Measurements from ENCODE around the gene PGM2. TPM values are rescaled to one million over a fixed set of nuclear protein-coding genes. Genes with fewer than 3 reads are reported as not detected.

PGM2 gene
- total and polyA plus RNA-seq, 10 of the 15 experiments (the other 5 are each of a cell fraction or from before 2014, with no cell fraction given) = 11.9 to 41.7 (median 37.1) TPM

DNA sequence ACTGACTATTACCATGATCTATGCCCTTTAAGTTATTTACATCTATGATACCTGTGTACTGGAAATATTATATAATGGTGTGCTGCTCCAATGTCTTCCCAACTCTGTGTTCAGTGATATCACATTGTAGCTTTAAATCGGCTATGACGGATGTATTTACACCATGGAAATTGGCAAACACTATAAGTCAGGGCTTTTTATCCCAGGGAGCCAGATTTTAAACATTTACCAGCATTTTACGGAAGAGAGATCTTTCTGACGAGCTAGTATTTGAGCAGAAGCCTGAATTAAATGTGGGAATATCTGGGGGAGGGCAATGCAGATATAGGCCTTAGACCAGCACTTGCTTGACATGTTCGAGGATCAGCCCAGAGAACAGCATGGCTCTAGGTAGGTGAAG is 7.7 kb upstream of the PGM2 start:
- H3K4me2 ChIP-seq (ENCODE audit: control insufficient read depth, insufficient read depth) = no peak overlapping the region
- no peaks in the 10 kb centered on the region for H3K9me3 ChIP-seq (replicated peaks; ENCODE audit: control insufficient read depth, insufficient read depth, low read length)
- no peaks in the 10 kb centered on the region for H3K27me3 ChIP-seq (replicated peaks in 1 of 2; ENCODE audit: control insufficient read depth in 2 of 2, insufficient read depth in 2 of 2, low read length in 1 of 2)
- H3K79me2 ChIP-seq (ENCODE audit: control insufficient read depth, insufficient read depth, low read length) = no peaks in the 10 kb centered on the region
- in situ Hi-C loops (cut with MboI) = no loop called here
- SMC1A ChIA-PET (ENCODE audit: uncharacterized antibody, unreplicated experiment) = no interaction called here
- CTCF ChIA-PET = no interaction called here
- BruUV-seq (replicated peaks) = no TSS peak
- DNase-seq (ENCODE audit: low read depth, low spot score) (no peak), ATAC-seq (no peak), FAIRE-seq (no peak)
- H3K4me3 ChIP-seq = no peak overlapping the region
- POLR2A ChIA-PET = no interaction called here
- H4K20me1 ChIP-seq (ENCODE audit: control insufficient read depth, insufficient read depth) = no peaks in the 10 kb centered on the region
- no peaks in the 10 kb centered on the region for H3K4me1 ChIP-seq (ENCODE audit: control insufficient read depth, insufficient read depth, low read length)
- H3K9ac ChIP-seq (ENCODE audit: control insufficient read depth, insufficient read depth, low read length) = no peak overlapping the region
- H3K36me3 ChIP-seq (ENCODE audit: control insufficient read depth in 2 of 2, insufficient read depth in 2 of 2, low read length in 1 of 2) = no peaks in the 10 kb centered on the region
- intact Hi-C loops (cut with micrococcal nuclease; ENCODE audit: unreplicated experiment) = no loop called here
- RAD21 ChIA-PET (ENCODE audit: unreplicated experiment) = interaction anchor here (0.6 kb wide), 1 partner anchor 26 kb away, joined by 3 read pairs; no protein-coding TSS in a partner anchor
- no peak overlapping the region for H2AFZ ChIP-seq (ENCODE audit: control insufficient read depth, low read depth, low read length)
- no peak overlapping the region for H3K27ac ChIP-seq (ENCODE audit: control insufficient read depth, insufficient read depth)
- 53% methylated on average over 5 of the region's 5 CpGs for WGBS (ENCODE audit: insufficient coverage, insufficient replicate concordance, low lambda C conversion rate, missing lambda C conversion rate)
- TF ChIP-seq, protein P1, sequence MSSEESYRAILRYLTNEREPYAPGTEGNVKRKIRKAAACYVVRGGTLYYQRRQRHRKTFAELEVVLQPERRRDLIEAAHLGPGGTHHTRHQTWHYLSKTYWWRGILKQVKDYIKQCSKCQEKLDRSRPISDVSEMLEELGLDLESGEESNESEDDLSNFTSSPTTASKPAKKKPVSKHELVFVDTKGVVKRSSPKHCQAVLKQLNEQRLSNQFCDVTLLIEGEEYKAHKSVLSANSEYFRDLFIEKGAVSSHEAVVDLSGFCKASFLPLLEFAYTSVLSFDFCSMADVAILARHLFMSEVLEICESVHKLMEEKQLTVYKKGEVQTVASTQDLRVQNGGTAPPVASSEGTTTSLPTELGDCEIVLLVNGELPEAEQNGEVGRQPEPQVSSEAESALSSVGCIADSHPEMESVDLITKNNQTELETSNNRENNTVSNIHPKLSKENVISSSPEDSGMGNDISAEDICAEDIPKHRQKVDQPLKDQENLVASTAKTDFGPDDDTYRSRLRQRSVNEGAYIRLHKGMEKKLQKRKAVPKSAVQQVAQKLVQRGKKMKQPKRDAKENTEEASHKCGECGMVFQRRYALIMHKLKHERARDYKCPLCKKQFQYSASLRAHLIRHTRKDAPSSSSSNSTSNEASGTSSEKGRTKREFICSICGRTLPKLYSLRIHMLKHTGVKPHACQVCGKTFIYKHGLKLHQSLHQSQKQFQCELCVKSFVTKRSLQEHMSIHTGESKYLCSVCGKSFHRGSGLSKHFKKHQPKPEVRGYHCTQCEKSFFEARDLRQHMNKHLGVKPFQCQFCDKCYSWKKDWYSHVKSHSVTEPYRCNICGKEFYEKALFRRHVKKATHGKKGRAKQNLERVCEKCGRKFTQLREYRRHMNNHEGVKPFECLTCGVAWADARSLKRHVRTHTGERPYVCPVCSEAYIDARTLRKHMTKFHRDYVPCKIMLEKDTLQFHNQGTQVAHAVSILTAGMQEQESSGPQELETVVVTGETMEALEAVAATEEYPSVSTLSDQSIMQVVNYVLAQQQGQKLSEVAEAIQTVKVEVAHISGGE (CRISPR knock-in tag; IDR thresholded peaks at IDR 0.05) = no peak
- TF ChIP-seq HDGF (IDR thresholded peaks at IDR 0.05) (no peak), CHD1 (IDR thresholded peaks at IDR 0.05; ENCODE audit: low read depth, low read length) (no peak), SUZ12 (IDR thresholded peaks at IDR 0.05; ENCODE audit: unreplicated experiment) (no peak), YBX1 (IDR thresholded peaks at IDR 0.05) (no peak), SPI1 (IDR thresholded peaks at IDR 0.05; ENCODE audit: borderline replicate concordance, insufficient read depth, low read depth, low read length) (no peak), CREB1 (IDR thresholded peaks at IDR 0.05; ENCODE audit: low read depth) (no peak), FOXM1 (IDR thresholded peaks at IDR 0.05; ENCODE audit: low read depth, low read length) (no peak)
- TF ChIP-seq, protein P2, sequence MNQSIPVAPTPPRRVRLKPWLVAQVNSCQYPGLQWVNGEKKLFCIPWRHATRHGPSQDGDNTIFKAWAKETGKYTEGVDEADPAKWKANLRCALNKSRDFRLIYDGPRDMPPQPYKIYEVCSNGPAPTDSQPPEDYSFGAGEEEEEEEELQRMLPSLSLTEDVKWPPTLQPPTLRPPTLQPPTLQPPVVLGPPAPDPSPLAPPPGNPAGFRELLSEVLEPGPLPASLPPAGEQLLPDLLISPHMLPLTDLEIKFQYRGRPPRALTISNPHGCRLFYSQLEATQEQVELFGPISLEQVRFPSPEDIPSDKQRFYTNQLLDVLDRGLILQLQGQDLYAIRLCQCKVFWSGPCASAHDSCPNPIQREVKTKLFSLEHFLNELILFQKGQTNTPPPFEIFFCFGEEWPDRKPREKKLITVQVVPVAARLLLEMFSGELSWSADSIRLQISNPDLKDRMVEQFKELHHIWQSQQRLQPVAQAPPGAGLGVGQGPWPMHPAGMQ (IDR thresholded peaks at IDR 0.05; ENCODE audit: borderline replicate concordance) = no peak
- TF ChIP-seq, protein P3, sequence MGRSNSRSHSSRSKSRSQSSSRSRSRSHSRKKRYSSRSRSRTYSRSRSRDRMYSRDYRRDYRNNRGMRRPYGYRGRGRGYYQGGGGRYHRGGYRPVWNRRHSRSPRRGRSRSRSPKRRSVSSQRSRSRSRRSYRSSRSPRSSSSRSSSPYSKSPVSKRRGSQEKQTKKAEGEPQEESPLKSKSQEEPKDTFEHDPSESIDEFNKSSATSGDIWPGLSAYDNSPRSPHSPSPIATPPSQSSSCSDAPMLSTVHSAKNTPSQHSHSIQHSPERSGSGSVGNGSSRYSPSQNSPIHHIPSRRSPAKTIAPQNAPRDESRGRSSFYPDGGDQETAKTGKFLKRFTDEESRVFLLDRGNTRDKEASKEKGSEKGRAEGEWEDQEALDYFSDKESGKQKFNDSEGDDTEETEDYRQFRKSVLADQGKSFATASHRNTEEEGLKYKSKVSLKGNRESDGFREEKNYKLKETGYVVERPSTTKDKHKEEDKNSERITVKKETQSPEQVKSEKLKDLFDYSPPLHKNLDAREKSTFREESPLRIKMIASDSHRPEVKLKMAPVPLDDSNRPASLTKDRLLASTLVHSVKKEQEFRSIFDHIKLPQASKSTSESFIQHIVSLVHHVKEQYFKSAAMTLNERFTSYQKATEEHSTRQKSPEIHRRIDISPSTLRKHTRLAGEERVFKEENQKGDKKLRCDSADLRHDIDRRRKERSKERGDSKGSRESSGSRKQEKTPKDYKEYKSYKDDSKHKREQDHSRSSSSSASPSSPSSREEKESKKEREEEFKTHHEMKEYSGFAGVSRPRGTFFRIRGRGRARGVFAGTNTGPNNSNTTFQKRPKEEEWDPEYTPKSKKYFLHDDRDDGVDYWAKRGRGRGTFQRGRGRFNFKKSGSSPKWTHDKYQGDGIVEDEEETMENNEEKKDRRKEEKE (IDR thresholded peaks at IDR 0.05) = no peak
- TF ChIP-seq, protein P4, sequence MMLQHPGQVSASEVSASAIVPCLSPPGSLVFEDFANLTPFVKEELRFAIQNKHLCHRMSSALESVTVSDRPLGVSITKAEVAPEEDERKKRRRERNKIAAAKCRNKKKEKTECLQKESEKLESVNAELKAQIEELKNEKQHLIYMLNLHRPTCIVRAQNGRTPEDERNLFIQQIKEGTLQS (IDR thresholded peaks at IDR 0.05; ENCODE audit: borderline replicate concordance, extremely low read depth, low read depth, low read length) = no peak
- TF ChIP-seq, protein P5, sequence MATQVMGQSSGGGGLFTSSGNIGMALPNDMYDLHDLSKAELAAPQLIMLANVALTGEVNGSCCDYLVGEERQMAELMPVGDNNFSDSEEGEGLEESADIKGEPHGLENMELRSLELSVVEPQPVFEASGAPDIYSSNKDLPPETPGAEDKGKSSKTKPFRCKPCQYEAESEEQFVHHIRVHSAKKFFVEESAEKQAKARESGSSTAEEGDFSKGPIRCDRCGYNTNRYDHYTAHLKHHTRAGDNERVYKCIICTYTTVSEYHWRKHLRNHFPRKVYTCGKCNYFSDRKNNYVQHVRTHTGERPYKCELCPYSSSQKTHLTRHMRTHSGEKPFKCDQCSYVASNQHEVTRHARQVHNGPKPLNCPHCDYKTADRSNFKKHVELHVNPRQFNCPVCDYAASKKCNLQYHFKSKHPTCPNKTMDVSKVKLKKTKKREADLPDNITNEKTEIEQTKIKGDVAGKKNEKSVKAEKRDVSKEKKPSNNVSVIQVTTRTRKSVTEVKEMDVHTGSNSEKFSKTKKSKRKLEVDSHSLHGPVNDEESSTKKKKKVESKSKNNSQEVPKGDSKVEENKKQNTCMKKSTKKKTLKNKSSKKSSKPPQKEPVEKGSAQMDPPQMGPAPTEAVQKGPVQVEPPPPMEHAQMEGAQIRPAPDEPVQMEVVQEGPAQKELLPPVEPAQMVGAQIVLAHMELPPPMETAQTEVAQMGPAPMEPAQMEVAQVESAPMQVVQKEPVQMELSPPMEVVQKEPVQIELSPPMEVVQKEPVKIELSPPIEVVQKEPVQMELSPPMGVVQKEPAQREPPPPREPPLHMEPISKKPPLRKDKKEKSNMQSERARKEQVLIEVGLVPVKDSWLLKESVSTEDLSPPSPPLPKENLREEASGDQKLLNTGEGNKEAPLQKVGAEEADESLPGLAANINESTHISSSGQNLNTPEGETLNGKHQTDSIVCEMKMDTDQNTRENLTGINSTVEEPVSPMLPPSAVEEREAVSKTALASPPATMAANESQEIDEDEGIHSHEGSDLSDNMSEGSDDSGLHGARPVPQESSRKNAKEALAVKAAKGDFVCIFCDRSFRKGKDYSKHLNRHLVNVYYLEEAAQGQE (IDR thresholded peaks at IDR 0.05; ENCODE audit: low read depth, low read length) = no peak
